HepG2 (cell line): ENCODE results near the gene ZBTB22. TPM values are rescaled to one million over a fixed set of nuclear protein-coding genes. Genes with fewer than 3 reads are reported as not detected.

ENCODE experiments used
- AKAP8 ChIP-seq: sonication (generic); formaldehyde crosslinking; IDR thresholded peaks from 2 replicates; pipeline ENCODE4 v1.5.1; 2020; ENCODE audit warnings: mild to moderate bottlenecking, missing genetic modification reagents
- CCAR2 ChIP-seq: fragments of 200-400 bp; formaldehyde crosslinking; optimal IDR thresholded peaks from 2 replicates; pipeline ENCODE3; 2018; ENCODE audit warnings: low read depth, mild to moderate bottlenecking, low read length, moderate library complexity
- HDAC2 ChIP-seq: sonication (generic); formaldehyde crosslinking; IDR thresholded peaks from 2 replicates; pipeline ENCODE4 v1.4.0; 2020; ENCODE audit warnings: missing genetic modification reagents
- NPAS2 ChIP-seq: sonication (generic); formaldehyde crosslinking; IDR thresholded peaks from 2 replicates; pipeline ENCODE4 v1.8.0; 2022; ENCODE audit warnings: mild to moderate bottlenecking, missing genetic modification reagents, borderline replicate concordance
- PHB2 ChIP-seq: fragments of 450-650 bp; IDR thresholded peaks from 2 replicates; pipeline ENCODE4 v1.6.1; 2018; ENCODE audit not compliant: partially characterized antibody
- TFDP1 ChIP-seq: IDR thresholded peaks from 2 replicates; pipeline ENCODE4 v1.6.1; 2016; ENCODE audit warnings: missing compliant biosample characterization, missing genetic modification reagents, borderline replicate concordance
- ZKSCAN1 ChIP-seq: fragments of 150-350 bp; IDR thresholded peaks from 2 replicates; pipeline ENCODE4 v1.6.1; 2014; ENCODE audit warnings: low read length
- ZNF10 ChIP-seq: sonication (generic); formaldehyde crosslinking; IDR thresholded peaks from 2 replicates; pipeline ENCODE4 v1.4.0; 2020; ENCODE audit warnings: mild to moderate bottlenecking, low read depth, missing genetic modification reagents, borderline replicate concordance
- ZNF564 ChIP-seq: sonication (generic); formaldehyde crosslinking; IDR thresholded peaks from 2 replicates; pipeline ENCODE4 v1.8.1; 2023; ENCODE audit warnings: mild to moderate bottlenecking, missing genetic modification reagents
- ZNF704 ChIP-seq: sonication (generic); formaldehyde crosslinking; IDR thresholded peaks from 2 replicates; pipeline ENCODE4 v1.8.1; 2023; ENCODE audit warnings: mild to moderate bottlenecking, inconsistent platforms, moderate library complexity, missing genetic modification reagents, borderline replicate concordance
- ZNF710 ChIP-seq: sonication (generic); formaldehyde crosslinking; IDR thresholded peaks from 2 replicates; pipeline ENCODE4 v1.5.0; 2020; ENCODE audit warnings: mild to moderate bottlenecking, missing genetic modification reagents, borderline replicate concordance
- ZNF775 ChIP-seq: sonication (generic); formaldehyde crosslinking; IDR thresholded peaks from 2 replicates; pipeline ENCODE4 v1.4.0; 2020; ENCODE audit warnings: missing genetic modification reagents, mild to moderate bottlenecking, moderate library complexity, borderline replicate concordance
- polyA plus RNA-seq, 8 experiments: library from polyadenylated mRNA; depleted of rRNA in 3 of 8; stranded (reverse) in 7 of 8; unstranded in 1 of 8; fragments of >200 nt; fragmentation: Illumina TruSeq in 4 of 8; extraction: Trizol in 4 of 8; gene quantifications; 2 replicates each; pipeline versions ENCODE4 v1.2.1 to v1.2.3, GENCODE V29; 2011 to 2016; ENCODE audit warnings: low read depth in 4 of 8, missing spikeins in 1 of 8, mixed read lengths in 1 of 8; ENCODE audit not compliant: insufficient read depth in 1 of 8
- total RNA-seq, 5 experiments: library from RNA; depleted of rRNA; stranded (reverse); fragments of >200 nt; fragmentation: Illumina TruSeq; extraction: Trizol; gene quantifications; 2 replicates each; pipeline ENCODE4 v1.2.3, GENCODE V29; 2016; ENCODE audit warnings: low read depth in 1 of 5
- TF ChIP-seq, protein P1 (sequence below): sonication (generic); formaldehyde crosslinking; IDR thresholded peaks from 2 replicates; pipeline ENCODE4 v1.5.1; 2020; ENCODE audit warnings: mild to moderate bottlenecking, missing genetic modification reagents, borderline replicate concordance
- TF ChIP-seq, protein P2 (sequence below): sonication (generic); formaldehyde crosslinking; IDR thresholded peaks from 2 replicates; pipeline ENCODE4 v1.4.0; 2020; ENCODE audit warnings: missing genetic modification reagents, mild to moderate bottlenecking, borderline replicate concordance

The ZBTB22 gene
- total and polyA plus RNA-seq, 2 of the 13 experiments (the other 11 are each of a cell fraction or from before 2014, with no cell fraction given) = 8.0 to 10.6 TPM

- TF ChIP-seq, protein P1, sequence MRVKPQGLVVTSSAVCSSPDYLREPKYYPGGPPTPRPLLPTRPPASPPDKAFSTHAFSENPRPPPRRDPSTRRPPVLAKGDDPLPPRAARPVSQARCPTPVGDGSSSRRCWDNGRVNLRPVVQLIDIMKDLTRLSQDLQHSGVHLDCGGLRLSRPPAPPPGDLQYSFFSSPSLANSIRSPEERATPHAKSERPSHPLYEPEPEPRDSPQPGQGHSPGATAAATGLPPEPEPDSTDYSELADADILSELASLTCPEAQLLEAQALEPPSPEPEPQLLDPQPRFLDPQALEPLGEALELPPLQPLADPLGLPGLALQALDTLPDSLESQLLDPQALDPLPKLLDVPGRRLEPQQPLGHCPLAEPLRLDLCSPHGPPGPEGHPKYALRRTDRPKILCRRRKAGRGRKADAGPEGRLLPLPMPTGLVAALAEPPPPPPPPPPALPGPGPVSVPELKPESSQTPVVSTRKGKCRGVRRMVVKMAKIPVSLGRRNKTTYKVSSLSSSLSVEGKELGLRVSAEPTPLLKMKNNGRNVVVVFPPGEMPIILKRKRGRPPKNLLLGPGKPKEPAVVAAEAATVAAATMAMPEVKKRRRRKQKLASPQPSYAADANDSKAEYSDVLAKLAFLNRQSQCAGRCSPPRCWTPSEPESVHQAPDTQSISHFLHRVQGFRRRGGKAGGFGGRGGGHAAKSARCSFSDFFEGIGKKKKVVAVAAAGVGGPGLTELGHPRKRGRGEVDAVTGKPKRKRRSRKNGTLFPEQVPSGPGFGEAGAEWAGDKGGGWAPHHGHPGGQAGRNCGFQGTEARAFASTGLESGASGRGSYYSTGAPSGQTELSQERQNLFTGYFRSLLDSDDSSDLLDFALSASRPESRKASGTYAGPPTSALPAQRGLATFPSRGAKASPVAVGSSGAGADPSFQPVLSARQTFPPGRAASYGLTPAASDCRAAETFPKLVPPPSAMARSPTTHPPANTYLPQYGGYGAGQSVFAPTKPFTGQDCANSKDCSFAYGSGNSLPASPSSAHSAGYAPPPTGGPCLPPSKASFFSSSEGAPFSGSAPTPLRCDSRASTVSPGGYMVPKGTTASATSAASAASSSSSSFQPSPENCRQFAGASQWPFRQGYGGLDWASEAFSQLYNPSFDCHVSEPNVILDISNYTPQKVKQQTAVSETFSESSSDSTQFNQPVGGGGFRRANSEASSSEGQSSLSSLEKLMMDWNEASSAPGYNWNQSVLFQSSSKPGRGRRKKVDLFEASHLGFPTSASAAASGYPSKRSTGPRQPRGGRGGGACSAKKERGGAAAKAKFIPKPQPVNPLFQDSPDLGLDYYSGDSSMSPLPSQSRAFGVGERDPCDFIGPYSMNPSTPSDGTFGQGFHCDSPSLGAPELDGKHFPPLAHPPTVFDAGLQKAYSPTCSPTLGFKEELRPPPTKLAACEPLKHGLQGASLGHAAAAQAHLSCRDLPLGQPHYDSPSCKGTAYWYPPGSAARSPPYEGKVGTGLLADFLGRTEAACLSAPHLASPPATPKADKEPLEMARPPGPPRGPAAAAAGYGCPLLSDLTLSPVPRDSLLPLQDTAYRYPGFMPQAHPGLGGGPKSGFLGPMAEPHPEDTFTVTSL (CRISPR knock-in tag) = peak; percentile 69; the same call in 1 of the 2 replicates
- TF ChIP-seq ZNF775 (CRISPR knock-in tag) (no peak; the same call in 1 of the 2 replicates), HDAC2 (peak; percentile 83), ZNF710 (CRISPR knock-in tag) (peak; percentile 92), ZNF10 (CRISPR knock-in tag) (no peak), PHB2 (no peak), ZNF564 (CRISPR knock-in tag) (no peak), AKAP8 (CRISPR knock-in tag) (no peak), TFDP1 (CRISPR knock-in tag) (peak; percentile 56; the same call in 1 of the 2 replicates), ZKSCAN1 (no peak), ZNF704 (peak; percentile 81; the same call in 1 of the 2 replicates), CCAR2 (peak; percentile 89), NPAS2 (CRISPR knock-in tag) (no peak)
- TF ChIP-seq, protein P2, sequence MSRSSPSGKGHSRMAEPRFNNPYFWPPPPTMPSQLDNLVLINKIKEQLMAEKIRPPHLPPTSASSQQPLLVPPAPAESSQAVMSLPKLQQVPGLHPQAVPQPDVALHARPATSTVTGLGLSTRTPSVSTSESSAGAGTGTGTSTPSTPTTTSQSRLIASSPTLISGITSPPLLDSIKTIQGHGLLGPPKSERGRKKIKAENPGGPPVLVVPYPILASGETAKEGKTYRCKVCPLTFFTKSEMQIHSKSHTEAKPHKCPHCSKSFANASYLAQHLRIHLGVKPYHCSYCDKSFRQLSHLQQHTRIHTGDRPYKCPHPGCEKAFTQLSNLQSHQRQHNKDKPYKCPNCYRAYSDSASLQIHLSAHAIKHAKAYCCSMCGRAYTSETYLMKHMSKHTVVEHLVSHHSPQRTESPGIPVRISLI (CRISPR knock-in tag) = 0 out of 2 replicates have a peak, but pooled peaks have one; percentile 46
These were observed 18.2 kb downstream of the ZBTB22 start (continued) for GRCh38 chr6:33299237-33299944.
